Gastrocnemius medialis (tissue), 4 donors: ENCODE data around the gene VPREB1.
"Not testable (repeated sequence)": the region's sequence is repeated elsewhere in the genome, so short reads cannot be mapped to it uniquely, and the experiment has no call there.

Experiments used
- POLR2A ChIP-seq, 2 donors: fragments of 450-650 bp; IDR thresholded peaks; one replicate each; pipeline ENCODE4 v1.6.1; 2017; ENCODE audit warnings: antibody characterized with exemption in 2 of 2, mild to moderate bottlenecking in 2 of 2, moderate library complexity in 2 of 2
- TF ChIP-seq, protein P1 (sequence below), 5 experiments: fragments of 450-650 bp in 3 of 5; fragments of 200-600 bp in 2 of 5; sonication (generic) in 2 of 5; IDR thresholded peaks in 4 of 5; conservative IDR thresholded peaks in 1 of 5; 1 replicate in 4 of 5; 2 replicates in 1 of 5; pipeline ENCODE4 v1.5.1; 2016 to 2019; ENCODE audit warnings: antibody characterized with exemption in 5 of 5, mild to moderate bottlenecking in 3 of 5, moderate library complexity in 3 of 5

GRCh38 chr22:22286390-22287105 lies 42.0 kb downstream of the VPREB1 start:
- TF ChIP-seq, protein P1, sequence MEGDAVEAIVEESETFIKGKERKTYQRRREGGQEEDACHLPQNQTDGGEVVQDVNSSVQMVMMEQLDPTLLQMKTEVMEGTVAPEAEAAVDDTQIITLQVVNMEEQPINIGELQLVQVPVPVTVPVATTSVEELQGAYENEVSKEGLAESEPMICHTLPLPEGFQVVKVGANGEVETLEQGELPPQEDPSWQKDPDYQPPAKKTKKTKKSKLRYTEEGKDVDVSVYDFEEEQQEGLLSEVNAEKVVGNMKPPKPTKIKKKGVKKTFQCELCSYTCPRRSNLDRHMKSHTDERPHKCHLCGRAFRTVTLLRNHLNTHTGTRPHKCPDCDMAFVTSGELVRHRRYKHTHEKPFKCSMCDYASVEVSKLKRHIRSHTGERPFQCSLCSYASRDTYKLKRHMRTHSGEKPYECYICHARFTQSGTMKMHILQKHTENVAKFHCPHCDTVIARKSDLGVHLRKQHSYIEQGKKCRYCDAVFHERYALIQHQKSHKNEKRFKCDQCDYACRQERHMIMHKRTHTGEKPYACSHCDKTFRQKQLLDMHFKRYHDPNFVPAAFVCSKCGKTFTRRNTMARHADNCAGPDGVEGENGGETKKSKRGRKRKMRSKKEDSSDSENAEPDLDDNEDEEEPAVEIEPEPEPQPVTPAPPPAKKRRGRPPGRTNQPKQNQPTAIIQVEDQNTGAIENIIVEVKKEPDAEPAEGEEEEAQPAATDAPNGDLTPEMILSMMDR (IDR thresholded peaks at IDR 0.05 in 4 of 5, conservative IDR thresholded peaks at IDR 0.05 in 1 of 5) = not testable (repeated sequence)
- not testable (repeated sequence) for TF ChIP-seq POLR2A (IDR thresholded peaks at IDR 0.05)
